ENCODE results near the gene RBM38.

Gene RBM38

DNA sequence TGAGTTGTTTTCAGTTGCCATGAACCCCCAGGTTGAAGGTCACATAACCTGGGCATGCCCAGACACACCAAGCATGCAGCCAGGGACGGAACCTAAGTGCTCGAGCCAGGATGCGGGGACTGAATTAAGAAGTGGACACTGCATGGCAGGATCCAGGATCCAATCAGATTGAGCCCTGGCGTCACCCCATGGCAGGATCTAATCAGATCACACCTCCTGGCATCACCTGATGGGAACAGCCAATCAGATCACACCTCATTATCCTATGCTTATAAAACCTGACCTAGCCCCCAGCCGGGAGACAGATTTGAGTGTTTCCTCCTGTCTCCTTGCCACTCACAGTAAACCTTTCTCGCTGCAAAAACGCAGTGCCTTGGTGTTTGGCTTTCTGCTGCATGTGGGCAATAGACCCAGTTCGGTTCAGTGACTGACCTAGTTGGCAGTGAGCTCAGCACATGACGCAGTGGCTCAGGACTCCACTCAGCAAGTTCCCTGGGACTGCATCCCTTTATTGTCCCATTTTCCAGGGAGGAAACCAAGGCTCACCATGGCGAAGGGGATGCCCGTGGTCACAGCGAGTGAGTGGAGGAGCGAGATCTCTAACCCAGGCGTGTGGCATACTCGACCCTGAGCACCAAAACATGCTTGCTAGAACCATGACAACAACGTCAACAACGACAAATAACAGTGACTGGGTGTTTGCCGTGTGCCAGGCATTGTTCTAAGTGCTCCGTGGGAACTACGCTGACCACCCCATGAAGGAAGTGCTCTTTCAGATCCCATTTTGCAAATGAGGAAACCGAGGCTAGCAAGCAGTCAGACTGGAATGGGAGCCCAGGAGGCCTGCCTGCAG is 66.3 kb downstream of the RBM38 start:
- no peak for DNase-seq

DNA sequence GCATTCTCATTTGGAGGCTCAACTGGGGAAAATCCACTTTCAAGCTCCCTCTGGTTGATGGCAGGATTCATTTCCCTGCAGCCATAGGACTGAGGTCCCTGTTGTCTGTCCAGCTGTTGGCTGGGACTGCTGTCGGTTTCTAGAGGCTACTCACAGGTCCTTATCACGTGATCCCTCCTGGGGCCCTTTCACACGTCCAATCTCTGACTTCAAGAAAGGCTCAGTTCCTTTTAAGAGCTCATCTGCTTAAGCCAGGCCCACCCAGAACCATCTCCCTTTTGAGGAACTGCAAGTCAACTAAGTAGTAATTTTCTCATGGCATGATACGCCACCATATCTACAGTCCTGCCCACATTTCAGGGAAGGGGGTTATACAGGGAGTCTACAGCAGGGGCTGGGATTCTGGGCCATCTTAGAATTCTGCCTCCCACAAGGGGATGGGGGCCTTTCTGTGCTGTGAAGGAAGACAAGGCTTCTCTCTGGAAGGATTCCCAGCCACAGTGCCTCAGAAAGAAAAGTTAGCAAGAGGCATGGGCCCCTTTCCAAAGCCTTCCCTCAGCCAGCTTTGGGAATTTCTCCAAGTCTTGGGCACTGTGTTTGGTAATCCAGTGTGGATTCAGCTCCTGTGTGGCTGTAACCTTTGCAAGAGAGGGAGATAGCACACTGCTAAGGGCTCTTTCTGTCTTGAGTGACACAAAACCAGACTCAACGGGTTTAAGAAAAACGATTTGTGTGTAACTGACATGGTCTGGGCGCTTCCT is 67.4 kb downstream of the RBM38 start:
- DNase-seq = no peak

All from stimulated activated CD4-positive, alpha-beta T cell treated with anti-CD3 and anti-CD28 coated beads, Interleukin-4, amount 100 ng/mL, for 1 hour (primary cell).